ENCODE measurements around the gene SBK3.
"Not testable (repeated sequence)": the region's sequence is repeated elsewhere in the genome, so short reads cannot be mapped to it uniquely, and the experiment has no call there.

DNA sequence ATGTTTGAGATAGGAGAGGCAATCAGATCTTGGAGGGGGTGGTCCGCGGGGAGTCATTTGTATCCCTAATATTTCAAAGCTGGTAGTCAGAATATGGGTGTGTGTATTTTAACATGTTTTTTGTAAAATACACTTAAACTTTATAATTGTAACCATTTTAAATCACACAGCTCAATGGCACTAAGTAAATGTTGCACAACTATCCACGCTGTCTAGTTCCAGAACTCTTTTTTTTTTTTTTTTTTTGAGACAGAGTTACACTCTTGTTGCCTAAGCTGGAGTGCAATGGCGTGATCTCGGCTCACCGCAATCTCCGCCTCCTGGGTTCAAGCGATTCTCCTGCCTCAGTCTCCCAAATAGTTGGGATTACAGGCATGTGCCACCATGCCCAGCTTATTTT is 38.6 kb upstream of the SBK3 start:
- TF ChIP-seq, protein P1, sequence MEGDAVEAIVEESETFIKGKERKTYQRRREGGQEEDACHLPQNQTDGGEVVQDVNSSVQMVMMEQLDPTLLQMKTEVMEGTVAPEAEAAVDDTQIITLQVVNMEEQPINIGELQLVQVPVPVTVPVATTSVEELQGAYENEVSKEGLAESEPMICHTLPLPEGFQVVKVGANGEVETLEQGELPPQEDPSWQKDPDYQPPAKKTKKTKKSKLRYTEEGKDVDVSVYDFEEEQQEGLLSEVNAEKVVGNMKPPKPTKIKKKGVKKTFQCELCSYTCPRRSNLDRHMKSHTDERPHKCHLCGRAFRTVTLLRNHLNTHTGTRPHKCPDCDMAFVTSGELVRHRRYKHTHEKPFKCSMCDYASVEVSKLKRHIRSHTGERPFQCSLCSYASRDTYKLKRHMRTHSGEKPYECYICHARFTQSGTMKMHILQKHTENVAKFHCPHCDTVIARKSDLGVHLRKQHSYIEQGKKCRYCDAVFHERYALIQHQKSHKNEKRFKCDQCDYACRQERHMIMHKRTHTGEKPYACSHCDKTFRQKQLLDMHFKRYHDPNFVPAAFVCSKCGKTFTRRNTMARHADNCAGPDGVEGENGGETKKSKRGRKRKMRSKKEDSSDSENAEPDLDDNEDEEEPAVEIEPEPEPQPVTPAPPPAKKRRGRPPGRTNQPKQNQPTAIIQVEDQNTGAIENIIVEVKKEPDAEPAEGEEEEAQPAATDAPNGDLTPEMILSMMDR (tag by site-specific recombination; IDR thresholded peaks at IDR 0.05) = not testable (repeated sequence)
- not testable (repeated sequence) for TF ChIP-seq ZBTB8A (tag by site-specific recombination; IDR thresholded peaks at IDR 0.05); ZNF292 (tag by site-specific recombination; IDR thresholded peaks at IDR 0.05; ENCODE audit: borderline replicate concordance, low read depth); ZNF561 (tag by site-specific recombination; IDR thresholded peaks at IDR 0.05; ENCODE audit: borderline replicate concordance); ZNF624 (tag by site-specific recombination; IDR thresholded peaks at IDR 0.05); ZNF202 (tag by site-specific recombination; IDR thresholded peaks at IDR 0.05; ENCODE audit: borderline replicate concordance); SP2 (tag by site-specific recombination; IDR thresholded peaks at IDR 0.05); ZNF24 (tag by site-specific recombination; IDR thresholded peaks at IDR 0.05)
- TF ChIP-seq, protein P2, sequence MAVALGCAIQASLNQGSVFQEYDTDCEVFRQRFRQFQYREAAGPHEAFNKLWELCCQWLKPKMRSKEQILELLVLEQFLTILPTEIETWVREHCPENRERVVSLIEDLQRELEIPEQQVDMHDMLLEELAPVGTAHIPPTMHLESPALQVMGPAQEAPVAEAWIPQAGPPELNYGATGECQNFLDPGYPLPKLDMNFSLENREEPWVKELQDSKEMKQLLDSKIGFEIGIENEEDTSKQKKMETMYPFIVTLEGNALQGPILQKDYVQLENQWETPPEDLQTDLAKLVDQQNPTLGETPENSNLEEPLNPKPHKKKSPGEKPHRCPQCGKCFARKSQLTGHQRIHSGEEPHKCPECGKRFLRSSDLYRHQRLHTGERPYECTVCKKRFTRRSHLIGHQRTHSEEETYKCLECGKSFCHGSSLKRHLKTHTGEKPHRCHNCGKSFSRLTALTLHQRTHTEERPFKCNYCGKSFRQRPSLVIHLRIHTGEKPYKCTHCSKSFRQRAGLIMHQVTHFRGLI (tag by site-specific recombination; IDR thresholded peaks at IDR 0.05) = not testable (repeated sequence)
